DMS53 (cell line): Measurements from ENCODE around the gene MAPKAP1.
"Not testable (repeated sequence)": the region's sequence is repeated elsewhere in the genome, so short reads cannot be mapped to it uniquely, and the experiment has no call there.

Source experiments
- DNase-seq: peaks from one replicate; lab custom pipeline; 2025; lab: John Stamatoyannopoulos, UW

Gene MAPKAP1

GRCh38 chr9:125603478-125604021, 103.5 kb downstream of the MAPKAP1 start:
- DNase-seq: no peak

GRCh38 chr9:125601961-125602360, 105.0 kb downstream of the MAPKAP1 start:
- DNase-seq: no peak

GRCh38 chr9:125600194-125600593, 106.8 kb downstream of the MAPKAP1 start:
- no peak for DNase-seq

- no peak for DNase-seq
Observed at GRCh38 chr9:125594223-125594610, 112.8 kb downstream of the MAPKAP1 start.

GRCh38 chr9:125593581-125594222, 113.3 kb downstream of the MAPKAP1 start:
- no peak for DNase-seq

GRCh38 chr9:125591888-125592287, 115.1 kb downstream of the MAPKAP1 start:
- DNase-seq: no peak

GRCh38 chr9:125591245-125591644, 115.8 kb downstream of the MAPKAP1 start:
- no peak for DNase-seq

GRCh38 chr9:125589287-125589686, 117.7 kb downstream of the MAPKAP1 start:
- no peak for DNase-seq

GRCh38 chr9:125587819-125588460, 119.1 kb downstream of the MAPKAP1 start:
- no peak for DNase-seq

GRCh38 chr9:125586172-125586511, 120.9 kb downstream of the MAPKAP1 start:
- peak; percentile 23 for DNase-seq

- no peak for DNase-seq
Observed at GRCh38 chr9:125585503-125586171, 121.4 kb downstream of the MAPKAP1 start.

GRCh38 chr9:125580701-125581286, 126.2 kb downstream of the MAPKAP1 start:
- no peak for DNase-seq

- no peak for DNase-seq
Observed at GRCh38 chr9:125579030-125579932, 127.7 kb downstream of the MAPKAP1 start.

- DNase-seq: no peak
Observed at GRCh38 chr9:125574126-125574877, 132.7 kb downstream of the MAPKAP1 start.

GRCh38 chr9:125572461-125572860, 134.5 kb downstream of the MAPKAP1 start:
- not testable (repeated sequence) for DNase-seq

GRCh38 chr9:125571824-125572223, 135.2 kb downstream of the MAPKAP1 start:
- DNase-seq: not testable (repeated sequence)

- DNase-seq: no peak
Observed at GRCh38 chr9:125570246-125570645, 136.8 kb downstream of the MAPKAP1 start.

GRCh38 chr9:125568621-125569020, 138.4 kb downstream of the MAPKAP1 start:
- no peak for DNase-seq

- not testable (repeated sequence) for DNase-seq
Observed at GRCh38 chr9:125566051-125566450, 141.0 kb downstream of the MAPKAP1 start.

GRCh38 chr9:125565126-125565525, 141.9 kb downstream of the MAPKAP1 start:
- no peak for DNase-seq

- DNase-seq: no peak
Observed at GRCh38 chr9:125564631-125565030, 142.4 kb downstream of the MAPKAP1 start.
